Epithelial cell of proximal tubule (primary cell): Measurements from ENCODE around the gene RTKN2. TPM values are rescaled to one million over a fixed set of nuclear protein-coding genes. Genes with fewer than 3 reads are reported as not detected.

Experiments
- DNase-seq: peaks from one replicate; pipeline ENCODE4 v3.0.0-alpha.2; 2011; ENCODE audit warnings: low read depth
- H3K4me3 ChIP-seq: 2 replicates; pipeline ENCODE4 v1.5.1; 2011; ENCODE audit warnings: low read depth, mild to moderate bottlenecking, low read length
- CTCF ChIP-seq: conservative IDR thresholded peaks from 2 replicates; pipeline ENCODE4 v1.5.1; 2012; ENCODE audit warnings: low read depth, mild to moderate bottlenecking, low read length
- total RNA-seq: library from RNA; depleted of rRNA; stranded (reverse); fragments of >200 nt; gene quantifications from 2 replicates; pipeline ENCODE4 v1.2.3, GENCODE V29; 2015

Gene RTKN2
- total RNA-seq, 1 donor from 2014 or later, result 7.1 TPM

GRCh38 chr10:62166331-62167131 lies 102.1 kb downstream of the RTKN2 start:
- H3K4me3 ChIP-seq, result no peak overlapping the region
- no peak for TF ChIP-seq CTCF
- no peak for DNase-seq

- H3K4me3 ChIP-seq, result no peak overlapping the region
- no peak for TF ChIP-seq CTCF
- DNase-seq, result no peak
Measured at GRCh38 chr10:62165803-62166202, 102.8 kb downstream of the RTKN2 start.

DNA sequence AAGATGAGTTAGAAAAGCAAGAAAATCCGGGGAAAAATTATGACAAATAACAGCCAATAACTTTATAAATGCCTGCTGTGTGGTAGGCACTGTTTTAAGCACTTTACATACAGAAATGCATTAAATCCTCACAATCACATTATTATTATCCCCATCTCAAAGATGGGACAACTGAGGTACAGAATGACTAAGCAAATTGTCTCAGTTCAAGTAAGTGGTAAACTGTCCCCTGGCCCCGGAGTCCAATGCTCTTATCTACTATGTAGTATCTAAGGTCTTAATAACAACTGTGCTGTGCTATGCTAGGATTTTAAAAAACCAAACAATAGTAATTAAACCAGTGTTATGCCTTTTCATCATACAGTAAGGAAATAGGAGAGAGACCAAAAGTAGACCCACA lies 105.6 kb downstream of the RTKN2 start:
- TF ChIP-seq CTCF, result no peak
- DNase-seq, result no peak
- no peak overlapping the region for H3K4me3 ChIP-seq

GRCh38 chr10:62162261-62162981 lies 106.2 kb downstream of the RTKN2 start:
- H3K4me3 ChIP-seq, result no peak overlapping the region
- TF ChIP-seq CTCF, result no peak
- DNase-seq, result no peak

DNA sequence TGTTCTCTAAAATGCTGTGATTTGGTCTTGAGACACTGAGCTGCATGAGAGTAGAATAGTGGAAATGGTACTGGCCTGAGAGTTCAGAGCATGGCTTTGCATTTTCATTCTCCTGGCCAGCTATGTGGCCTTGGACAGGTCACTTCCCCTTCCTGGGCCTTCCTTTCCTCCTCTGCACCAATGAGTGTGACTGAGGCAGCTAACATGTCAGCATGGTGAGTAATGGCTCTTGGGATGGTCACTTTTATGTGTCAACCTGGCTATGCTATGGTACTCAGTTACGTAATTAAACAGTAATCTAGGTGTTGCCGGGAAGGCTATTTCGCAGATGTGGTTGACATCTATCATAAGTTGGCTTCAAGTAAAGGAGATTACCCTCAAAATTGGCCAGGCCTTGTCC lies 109.3 kb downstream of the RTKN2 start:
- no peak for DNase-seq

DNA sequence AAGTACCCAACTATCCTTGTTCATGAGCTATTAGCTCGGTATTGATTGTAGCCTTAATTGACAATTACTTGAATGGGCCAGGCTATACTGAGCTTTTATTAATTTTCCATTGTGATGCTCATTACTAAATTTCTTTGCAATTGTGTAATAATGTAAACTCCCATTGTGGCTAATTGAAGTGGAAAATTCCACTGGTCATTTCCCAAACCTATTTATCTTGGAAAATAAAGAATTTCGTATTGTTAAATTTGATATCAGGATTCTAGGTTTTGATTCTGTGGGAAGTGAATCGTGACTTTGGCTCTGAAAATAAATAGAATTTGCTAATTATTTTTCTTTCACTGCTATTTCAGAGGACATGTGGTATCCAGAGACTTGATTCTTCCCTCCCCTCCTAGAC lies 111.0 kb downstream of the RTKN2 start:
- no peak overlapping the region for H3K4me3 ChIP-seq
- DNase-seq, result no peak
- no peak for TF ChIP-seq CTCF

More for the DNA sequence above, 109.3 kb downstream of the RTKN2 start:
- TF ChIP-seq CTCF, result no peak
- no peak overlapping the region for H3K4me3 ChIP-seq
